Effector memory CD8-positive, alpha-beta T cell (primary cell): Measurements from ENCODE around the gene LYST.
"Not testable (repeated sequence)": the region's sequence is repeated elsewhere in the genome, so short reads cannot be mapped to it uniquely, and the experiment has no call there.

Experiments
- ATAC-seq: fragments of 150-1000 bp; cut with Tn5 transposase; replicated peaks from 2 replicates; pipeline ENCODE4 v1.10.0; 2021; ENCODE audit warnings: mild to moderate bottlenecking, moderate library complexity
- DNase-seq, 3 experiments: peaks; one replicate each; pipeline ENCODE4 v3.0.0; 2021
- H3K27ac Mint-ChIP-seq, 2 donors: one replicate each; pipeline ENCODE4 v1.8.0; 2022; ENCODE audit warnings: mild to moderate bottlenecking in 2 of 2, mixed read lengths in 2 of 2, moderate library complexity in 2 of 2
- H3K27me3 Mint-ChIP-seq, 2 donors: one replicate each; pipeline ENCODE4 v1.8.0; 2022; ENCODE audit warnings: mixed read lengths in 2 of 2
- H3K36me3 Mint-ChIP-seq: one replicate; pipeline ENCODE4 v1.8.0; 2022; ENCODE audit warnings: mild to moderate bottlenecking, moderate library complexity, mixed read lengths; ENCODE audit not compliant: insufficient read depth
- H3K4me1 Mint-ChIP-seq, 2 donors: one replicate each; pipeline ENCODE4 v1.8.0; 2022; ENCODE audit warnings: low read depth in 2 of 2, mixed read lengths in 2 of 2
- H3K4me3 Mint-ChIP-seq, 2 donors: one replicate each; pipeline ENCODE4 v1.8.0; 2022; ENCODE audit warnings: mild to moderate bottlenecking in 2 of 2, mixed read lengths in 2 of 2, moderate library complexity in 2 of 2
- H3K9me3 Mint-ChIP-seq, 2 donors: one replicate each; pipeline ENCODE4 v1.8.0; 2022; ENCODE audit warnings: mixed read lengths in 2 of 2

The LYST gene

GRCh38 chr1:235619149-235619548, 247.6 kb downstream of the LYST start:
- not testable (repeated sequence) for DNase-seq, ATAC-seq, H3K4me3 Mint-ChIP-seq, H3K9me3 Mint-ChIP-seq, H3K27ac Mint-ChIP-seq, H3K4me1 Mint-ChIP-seq, H3K36me3 Mint-ChIP-seq
- H3K27me3 Mint-ChIP-seq: peaks cover 7 to 51% of the 10 kb centered on the region in 2 donors

DNA sequence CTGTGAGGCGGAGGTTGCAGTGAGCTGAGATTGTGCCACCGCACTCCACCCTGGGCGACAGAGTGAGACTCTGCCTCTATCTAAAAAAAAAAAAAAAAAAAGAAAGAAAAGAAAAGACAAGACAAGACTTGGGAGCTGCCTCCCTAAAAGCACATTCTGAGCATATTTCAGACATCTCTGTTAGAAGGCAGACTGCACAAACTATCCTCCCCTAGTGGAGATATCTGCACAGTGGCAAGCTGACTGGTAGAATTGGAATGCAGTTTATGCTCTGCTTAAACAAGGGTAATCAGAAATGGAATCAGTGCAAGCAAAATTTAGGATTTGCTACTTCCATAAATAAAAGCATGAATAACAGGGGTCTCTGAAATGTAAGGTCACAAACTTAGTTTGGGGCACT, 248.9 kb downstream of the LYST start:
- no peak overlapping the region for H3K4me3 Mint-ChIP-seq
- H3K9me3 Mint-ChIP-seq: no peaks in the 10 kb centered on the region
- no peaks in the 10 kb centered on the region for H3K36me3 Mint-ChIP-seq
- H3K27me3 Mint-ChIP-seq: peaks cover 0 to 38% of the 10 kb centered on the region in 2 donors
- H3K4me1 Mint-ChIP-seq: no peaks in the 10 kb centered on the region
- no peak overlapping the region for H3K27ac Mint-ChIP-seq
- ATAC-seq: no peak
- no peak for DNase-seq

GRCh38 chr1:235617140-235617539, 249.6 kb downstream of the LYST start:
- no peaks in the 10 kb centered on the region for H3K36me3 Mint-ChIP-seq
- no peak overlapping the region for H3K4me3 Mint-ChIP-seq
- DNase-seq: no peak
- H3K4me1 Mint-ChIP-seq: no peaks in the 10 kb centered on the region
- no peaks in the 10 kb centered on the region for H3K9me3 Mint-ChIP-seq
- peaks cover 0 to 31% of the 10 kb centered on the region in 2 donors for H3K27me3 Mint-ChIP-seq
- no peak overlapping the region for H3K27ac Mint-ChIP-seq
- ATAC-seq: no peak

DNA sequence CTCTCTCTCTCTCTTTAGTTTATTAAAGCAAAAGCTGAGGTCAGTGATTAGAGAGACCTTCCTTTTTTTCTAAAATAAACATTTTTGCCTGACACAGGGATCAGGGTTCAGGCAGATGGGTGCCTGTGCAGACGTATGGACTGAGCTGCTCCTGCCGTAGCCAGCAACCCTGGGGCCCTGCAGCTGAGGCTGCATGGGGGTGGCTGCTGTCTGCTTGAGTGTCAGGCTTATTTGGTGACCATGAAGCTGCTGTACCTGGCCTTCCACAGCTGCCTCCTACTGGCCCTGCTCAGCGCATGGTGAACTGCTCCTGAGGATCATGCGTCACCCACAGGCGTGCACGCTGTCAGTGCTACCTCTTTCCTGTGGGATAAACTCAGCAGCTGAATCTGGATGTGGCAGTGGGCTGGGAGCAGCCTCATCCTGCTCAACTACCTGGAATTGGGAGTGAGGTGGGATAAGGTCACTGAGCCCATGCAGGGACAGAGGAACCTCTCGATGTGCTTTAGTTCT, 252.2 kb downstream of the LYST start:
- no peaks in the 10 kb centered on the region for H3K9me3 Mint-ChIP-seq
- H3K27ac Mint-ChIP-seq: no peak overlapping the region

DNA sequence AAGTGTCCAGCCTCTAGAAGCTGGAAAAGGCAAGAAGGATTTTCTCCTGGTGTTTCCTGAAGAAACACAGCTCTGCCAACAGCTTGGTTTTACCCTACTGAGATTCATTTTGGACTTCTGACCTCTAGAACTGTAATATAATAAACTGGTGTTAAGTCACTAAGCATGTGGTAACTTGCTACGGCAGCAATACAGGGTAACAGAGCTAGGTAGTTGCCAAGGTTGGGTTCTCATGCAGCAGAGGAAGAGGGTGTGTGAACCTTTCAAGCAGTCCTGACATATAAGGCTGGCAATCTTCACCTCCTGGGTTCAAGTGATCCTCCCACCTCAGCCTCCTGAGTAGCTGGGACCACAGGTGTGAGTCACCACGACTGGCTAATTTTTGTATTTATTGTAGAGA, 253.1 kb downstream of the LYST start:
- H3K4me3 Mint-ChIP-seq: no peak overlapping the region
- H3K27ac Mint-ChIP-seq: no peak overlapping the region
- ATAC-seq: no peak
- no peak for DNase-seq
- H3K9me3 Mint-ChIP-seq: no peaks in the 10 kb centered on the region
- H3K36me3 Mint-ChIP-seq: no peaks in the 10 kb centered on the region
- no peaks in the 10 kb centered on the region for H3K4me1 Mint-ChIP-seq
- peaks cover 0 to 30% of the 10 kb centered on the region in 2 donors for H3K27me3 Mint-ChIP-seq

More for the DNA sequence above, 252.2 kb downstream of the LYST start:
- Mint-ChIP-seq H3K27me3 (peaks cover 0 to 30% of the 10 kb centered on the region in 2 donors), H3K4me3 (no peak overlapping the region), H3K36me3 (no peaks in the 10 kb centered on the region), H3K4me1 (no peaks in the 10 kb centered on the region)
- DNase-seq (no peak), ATAC-seq (no peak)

DNA sequence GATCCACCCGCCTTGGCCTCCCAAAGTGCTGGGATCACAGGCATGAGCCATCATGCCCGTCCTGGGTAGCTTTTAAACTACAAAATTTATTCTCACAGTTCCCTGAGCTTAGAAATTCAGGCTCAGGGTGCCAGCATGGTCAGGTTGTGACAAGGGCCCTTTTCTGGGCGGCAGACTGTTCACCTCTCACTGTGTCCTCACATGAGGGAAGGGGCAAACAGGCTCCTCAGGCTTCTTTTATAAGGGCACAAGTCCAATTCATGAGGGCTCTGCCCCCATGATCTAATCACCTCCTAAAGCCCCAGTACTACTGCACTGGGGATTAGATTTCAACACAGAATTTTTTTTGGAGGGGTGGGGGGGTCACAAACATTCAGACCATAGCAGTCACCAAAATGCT, 253.9 kb downstream of the LYST start:
- H3K27me3 Mint-ChIP-seq: peaks cover 0 to 30% of the 10 kb centered on the region in 2 donors
- ATAC-seq (no peak), DNase-seq (no peak)
- H3K9me3 Mint-ChIP-seq: no peaks in the 10 kb centered on the region
- no peak overlapping the region for H3K4me3 Mint-ChIP-seq
- no peak overlapping the region for H3K27ac Mint-ChIP-seq
- H3K36me3 Mint-ChIP-seq: no peaks in the 10 kb centered on the region
- no peaks in the 10 kb centered on the region for H3K4me1 Mint-ChIP-seq
